Kidney epithelial cell (primary cell): ENCODE data around the gene ANO3. TPM values are rescaled to one million over a fixed set of nuclear protein-coding genes. Genes with fewer than 3 reads are reported as not detected.

Experiments used
- DNase-seq: peaks from one replicate; pipeline ENCODE4 v3.0.0-alpha.2; 2010; ENCODE audit warnings: low read depth
- H3K27me3 ChIP-seq: 2 replicates; pipeline ENCODE4 v1.6.0; 2011; ENCODE audit warnings: low read length; ENCODE audit not compliant: control insufficient read depth, insufficient read depth
- H3K36me3 ChIP-seq: 2 replicates; pipeline ENCODE4 v1.5.1; 2011; ENCODE audit warnings: low read length; ENCODE audit not compliant: control insufficient read depth, insufficient read depth
- H3K4me3 ChIP-seq: 2 replicates; pipeline ENCODE4 v1.5.1; 2011; ENCODE audit warnings: low read depth, mild to moderate bottlenecking, control low read depth, low read length
- total RNA-seq: library from RNA; depleted of rRNA; stranded (reverse); fragments of >200 nt; gene quantifications from 2 replicates; pipeline ENCODE4 v1.2.3, GENCODE V29; 2015
- TF ChIP-seq, protein P1 (sequence below): IDR thresholded peaks from 2 replicates; pipeline ENCODE4 v1.5.1; 2011; ENCODE audit warnings: mild to moderate bottlenecking, moderate library complexity, low read length, control low read depth, inconsistent platforms; ENCODE audit not compliant: insufficient read depth, poor library complexity, severe bottlenecking

ANO3 gene
- total RNA-seq, 1 donor from 2014 or later = not detected

- no peak overlapping the region for H3K4me3 ChIP-seq
- H3K27me3 ChIP-seq = no peaks in the 10 kb centered on the region
- no peaks in the 10 kb centered on the region for H3K36me3 ChIP-seq
- TF ChIP-seq, protein P1, sequence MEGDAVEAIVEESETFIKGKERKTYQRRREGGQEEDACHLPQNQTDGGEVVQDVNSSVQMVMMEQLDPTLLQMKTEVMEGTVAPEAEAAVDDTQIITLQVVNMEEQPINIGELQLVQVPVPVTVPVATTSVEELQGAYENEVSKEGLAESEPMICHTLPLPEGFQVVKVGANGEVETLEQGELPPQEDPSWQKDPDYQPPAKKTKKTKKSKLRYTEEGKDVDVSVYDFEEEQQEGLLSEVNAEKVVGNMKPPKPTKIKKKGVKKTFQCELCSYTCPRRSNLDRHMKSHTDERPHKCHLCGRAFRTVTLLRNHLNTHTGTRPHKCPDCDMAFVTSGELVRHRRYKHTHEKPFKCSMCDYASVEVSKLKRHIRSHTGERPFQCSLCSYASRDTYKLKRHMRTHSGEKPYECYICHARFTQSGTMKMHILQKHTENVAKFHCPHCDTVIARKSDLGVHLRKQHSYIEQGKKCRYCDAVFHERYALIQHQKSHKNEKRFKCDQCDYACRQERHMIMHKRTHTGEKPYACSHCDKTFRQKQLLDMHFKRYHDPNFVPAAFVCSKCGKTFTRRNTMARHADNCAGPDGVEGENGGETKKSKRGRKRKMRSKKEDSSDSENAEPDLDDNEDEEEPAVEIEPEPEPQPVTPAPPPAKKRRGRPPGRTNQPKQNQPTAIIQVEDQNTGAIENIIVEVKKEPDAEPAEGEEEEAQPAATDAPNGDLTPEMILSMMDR = peak; percentile 77
- DNase-seq = peak; percentile 25
Measured at GRCh38 chr11:26649884-26650283, 318.0 kb downstream of the ANO3 start.

GRCh38 chr11:26651916-26652315, 320.0 kb downstream of the ANO3 start:
- TF ChIP-seq, protein P1 = no peak
- Histone ChIP-seq H3K4me3 (no peak overlapping the region), H3K36me3 (no peaks in the 10 kb centered on the region), H3K27me3 (no peaks in the 10 kb centered on the region)
- no peak for DNase-seq

- no peak for DNase-seq
- Histone ChIP-seq H3K4me3 (no peak overlapping the region), H3K36me3 (no peaks in the 10 kb centered on the region), H3K27me3 (no peaks in the 10 kb centered on the region)
- TF ChIP-seq, protein P1 = no peak
Measured at GRCh38 chr11:26655287-26655686, 323.4 kb downstream of the ANO3 start.

DNA sequence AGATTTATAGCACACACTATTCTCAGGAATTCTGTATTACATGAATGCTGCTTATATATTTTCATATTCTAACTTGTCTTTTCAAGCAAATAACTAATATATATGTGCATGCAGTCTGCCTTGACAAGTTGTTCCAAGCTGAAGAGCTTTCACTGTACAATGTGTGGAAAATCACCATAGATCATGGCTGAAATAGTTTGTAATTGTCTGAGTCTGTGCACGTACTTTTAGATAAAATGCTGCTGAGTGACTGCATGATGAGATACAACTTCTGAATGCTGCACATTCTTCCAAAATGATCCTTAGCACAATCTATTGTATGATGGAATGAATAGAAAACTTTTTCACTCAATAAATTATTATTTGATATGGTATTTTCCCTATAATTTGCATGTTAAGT, 331.0 kb downstream of the ANO3 start:
- Histone ChIP-seq H3K36me3 (no peaks in the 10 kb centered on the region), H3K4me3 (no peak overlapping the region), H3K27me3 (no peaks in the 10 kb centered on the region)
- TF ChIP-seq, protein P1 = no peak
- DNase-seq = no peak

- no peaks in the 10 kb centered on the region for H3K36me3 ChIP-seq
Measured at GRCh38 chr11:26665036-26665435, 333.1 kb downstream of the ANO3 start.

GRCh38 chr11:26665946-26666345, 334.0 kb downstream of the ANO3 start:
- Histone ChIP-seq H3K27me3 (no peaks in the 10 kb centered on the region), H3K36me3 (no peaks in the 10 kb centered on the region), H3K4me3 (no peak overlapping the region)
- TF ChIP-seq, protein P1 = no peak
- DNase-seq = no peak

More at GRCh38 chr11:26665036-26665435, 333.1 kb downstream of the ANO3 start:
- TF ChIP-seq, protein P1 = no peak
- H3K4me3 ChIP-seq = no peak overlapping the region
- DNase-seq = no peak
- no peaks in the 10 kb centered on the region for H3K27me3 ChIP-seq
